ENCODE data around the gene CEBPA.
"Not testable (repeated sequence)": the region's sequence is repeated elsewhere in the genome, so short reads cannot be mapped to it uniquely, and the experiment has no call there.

CEBPA gene

GRCh38 chr19:33300009-33300893 is 2.1 kb downstream of the CEBPA start:
- no peak for DNase-seq

GRCh38 chr19:33299051-33299688 is 3.2 kb downstream of the CEBPA start:
- DNase-seq = no peak

DNA sequence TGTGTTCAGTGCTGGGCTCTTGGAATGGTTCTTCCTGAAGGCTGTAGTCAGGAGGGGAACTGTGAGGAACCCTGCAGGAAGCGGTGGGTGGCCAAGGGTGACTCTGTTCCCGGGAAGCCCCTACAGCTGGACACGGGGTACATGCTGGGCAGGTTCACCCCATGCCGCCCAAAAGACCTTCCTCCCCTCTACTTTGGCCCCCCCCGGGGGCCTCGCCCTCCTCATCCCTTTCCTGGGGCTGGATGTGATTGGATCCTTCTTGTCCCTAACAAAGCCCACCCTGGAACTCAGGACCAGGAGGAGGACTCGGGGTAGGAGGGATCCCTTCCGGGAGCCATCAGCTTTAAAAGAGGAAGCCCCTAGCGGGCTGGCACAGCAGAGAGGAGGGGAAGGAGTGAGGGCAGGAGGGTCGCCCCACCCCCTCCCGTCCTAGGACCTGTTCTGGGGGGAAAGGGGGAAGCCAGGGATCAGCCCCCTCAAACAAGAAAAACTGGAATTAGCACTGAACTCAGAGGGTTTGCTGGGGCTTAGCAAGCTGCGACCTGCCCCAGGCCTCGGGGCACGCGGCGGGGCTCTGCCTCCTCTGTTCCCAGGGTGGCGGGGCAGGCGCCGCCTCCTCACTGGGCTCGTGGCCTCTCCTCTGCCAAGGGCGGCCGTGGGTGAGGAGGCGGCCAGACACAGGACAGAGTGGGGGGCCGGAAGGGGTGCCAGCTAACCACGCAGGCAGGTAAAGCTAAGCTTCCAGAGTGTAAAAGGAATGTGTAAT is 4.0 kb downstream of the CEBPA start:
- no peak for DNase-seq

DNA sequence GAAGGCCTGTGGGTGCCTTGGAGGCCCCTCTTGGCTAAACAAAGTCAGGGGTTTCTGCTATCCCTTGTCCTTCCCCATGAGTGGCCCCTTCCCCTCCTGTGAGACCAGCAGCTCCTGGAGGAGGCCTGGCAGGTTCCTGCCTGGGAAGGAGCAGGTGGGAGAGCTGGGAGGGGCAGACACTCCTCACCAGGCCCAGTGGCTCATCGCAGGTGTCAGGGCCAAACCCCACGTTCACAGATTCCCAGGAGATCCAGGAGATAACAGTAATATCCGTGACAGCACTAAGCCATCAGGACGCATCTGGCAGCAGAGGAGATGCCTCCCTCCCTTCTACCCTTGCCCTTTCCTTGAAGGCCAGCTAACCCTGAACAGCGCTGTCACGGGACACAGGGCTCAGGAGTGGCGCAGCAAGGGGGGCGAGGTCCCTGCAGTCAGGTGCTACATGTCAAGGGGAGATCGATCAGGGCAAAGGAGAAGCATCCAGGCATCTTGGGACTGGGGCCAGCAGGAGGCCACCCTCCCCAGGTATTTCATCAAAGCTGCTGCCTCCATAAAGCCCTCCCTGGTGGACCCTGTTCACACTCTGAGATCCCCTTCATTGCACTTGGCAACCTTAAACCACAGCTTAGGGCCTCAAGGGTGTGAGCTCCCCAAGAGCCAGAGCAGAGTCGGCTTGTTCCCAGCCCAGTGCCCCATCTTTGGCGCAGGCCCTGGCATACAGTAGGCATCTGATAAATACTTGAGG is 4.8 kb downstream of the CEBPA start:
- no peak for DNase-seq

DNA sequence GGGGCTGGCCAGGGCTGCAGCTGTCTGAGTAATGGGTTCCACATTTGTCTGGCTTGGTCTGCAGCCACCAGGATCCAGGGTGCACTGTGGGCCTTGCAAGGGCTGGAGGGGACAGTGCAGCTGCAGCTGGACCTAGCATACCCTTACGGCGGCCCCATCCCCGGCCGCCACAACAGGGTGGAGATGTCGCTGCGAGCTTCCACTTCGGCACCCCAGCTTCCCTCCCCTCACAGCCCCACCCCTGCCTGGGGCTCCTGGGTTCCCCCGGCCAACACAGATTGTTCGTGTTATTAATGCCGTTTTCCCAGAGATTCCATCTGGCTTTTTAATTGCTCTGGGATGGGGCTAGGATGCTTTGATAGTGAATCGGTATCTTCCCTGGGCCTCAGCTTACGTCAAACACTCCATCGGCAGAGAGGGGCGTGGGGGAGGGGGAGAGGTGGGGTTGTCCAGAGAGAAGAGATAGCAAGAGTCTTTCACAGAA is 5.8 kb downstream of the CEBPA start:
- DNase-seq = no peak

DNA sequence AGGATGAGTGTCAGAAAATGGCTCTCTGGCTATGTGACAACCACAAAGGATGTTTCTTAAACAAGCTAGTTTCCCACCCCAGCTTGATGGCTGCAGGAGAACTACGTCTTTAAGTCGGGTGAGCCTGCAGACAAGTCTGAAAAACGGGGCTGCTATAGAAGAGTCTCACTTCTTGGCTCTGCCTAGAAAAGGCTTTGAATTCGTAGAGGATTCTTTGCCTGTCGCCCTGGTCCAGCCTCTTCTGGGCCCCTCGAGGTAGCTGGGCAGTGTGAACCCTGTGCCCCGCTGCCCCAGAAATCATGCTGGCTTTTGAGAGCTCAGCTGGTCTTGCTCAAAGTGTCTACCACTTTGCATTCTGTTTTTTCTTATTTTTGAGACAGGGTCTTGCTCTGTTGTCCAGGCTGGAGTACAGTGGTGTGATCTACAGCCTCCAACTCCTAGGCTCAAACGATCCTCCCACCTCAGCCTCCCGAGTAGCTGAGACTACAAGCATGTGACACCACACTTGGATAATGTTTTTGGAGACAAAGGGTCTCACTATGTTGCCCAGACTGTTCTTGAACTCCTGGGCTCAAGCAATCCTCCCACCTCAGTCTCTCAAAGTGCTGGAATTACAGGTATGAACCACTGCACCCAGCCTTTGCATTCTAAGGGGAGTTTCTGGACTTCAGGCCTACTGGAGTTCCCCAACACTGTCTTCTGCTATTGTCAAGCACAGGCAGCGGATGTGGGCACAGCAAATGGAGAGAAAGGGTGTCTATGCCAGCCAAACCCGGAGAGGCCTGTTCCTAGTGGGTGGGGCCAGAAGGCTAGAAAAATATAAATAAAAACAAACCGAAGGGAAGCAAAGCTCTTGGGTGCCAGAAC is 6.5 kb downstream of the CEBPA start:
- no peak for DNase-seq

- not testable (repeated sequence) for DNase-seq
Observed at GRCh38 chr19:33295046-33295445, 7.3 kb downstream of the CEBPA start.

GRCh38 chr19:33294058-33294798 is 8.1 kb downstream of the CEBPA start:
- DNase-seq = no peak

- no peak for DNase-seq
Observed at GRCh38 chr19:33293255-33294057, 8.9 kb downstream of the CEBPA start.

DNA sequence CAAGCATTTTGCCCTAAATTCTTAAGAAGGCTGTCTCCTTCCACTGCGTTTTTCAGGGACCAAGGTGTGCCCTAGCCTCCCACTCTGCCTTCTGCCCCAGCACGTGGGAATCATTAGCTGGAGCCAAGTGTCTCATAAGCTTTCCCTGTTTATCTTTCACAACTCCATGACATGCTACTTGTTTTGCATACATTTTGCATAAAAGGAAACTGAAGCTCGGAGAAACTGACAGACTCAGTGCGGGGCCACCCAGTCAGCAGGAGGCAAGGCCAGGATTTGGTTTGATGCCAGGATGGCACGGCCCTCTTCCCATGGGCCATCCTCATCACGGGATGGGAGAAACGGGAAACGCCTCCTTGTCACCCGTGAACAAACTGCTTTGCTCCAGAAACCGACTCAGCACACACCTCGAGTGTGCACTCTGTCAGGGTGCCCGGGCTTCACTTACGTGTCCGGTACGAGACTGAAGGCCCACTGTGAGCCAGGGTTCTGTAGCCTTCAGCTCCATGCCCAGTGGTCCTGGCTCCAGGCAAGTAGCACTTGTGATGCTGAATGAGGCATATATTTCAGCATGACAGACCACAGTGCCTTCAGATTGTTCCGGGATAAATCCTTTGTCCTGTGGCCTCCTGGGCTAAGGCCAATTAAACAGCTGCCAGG is 9.6 kb downstream of the CEBPA start:
- DNase-seq = no peak

DNA sequence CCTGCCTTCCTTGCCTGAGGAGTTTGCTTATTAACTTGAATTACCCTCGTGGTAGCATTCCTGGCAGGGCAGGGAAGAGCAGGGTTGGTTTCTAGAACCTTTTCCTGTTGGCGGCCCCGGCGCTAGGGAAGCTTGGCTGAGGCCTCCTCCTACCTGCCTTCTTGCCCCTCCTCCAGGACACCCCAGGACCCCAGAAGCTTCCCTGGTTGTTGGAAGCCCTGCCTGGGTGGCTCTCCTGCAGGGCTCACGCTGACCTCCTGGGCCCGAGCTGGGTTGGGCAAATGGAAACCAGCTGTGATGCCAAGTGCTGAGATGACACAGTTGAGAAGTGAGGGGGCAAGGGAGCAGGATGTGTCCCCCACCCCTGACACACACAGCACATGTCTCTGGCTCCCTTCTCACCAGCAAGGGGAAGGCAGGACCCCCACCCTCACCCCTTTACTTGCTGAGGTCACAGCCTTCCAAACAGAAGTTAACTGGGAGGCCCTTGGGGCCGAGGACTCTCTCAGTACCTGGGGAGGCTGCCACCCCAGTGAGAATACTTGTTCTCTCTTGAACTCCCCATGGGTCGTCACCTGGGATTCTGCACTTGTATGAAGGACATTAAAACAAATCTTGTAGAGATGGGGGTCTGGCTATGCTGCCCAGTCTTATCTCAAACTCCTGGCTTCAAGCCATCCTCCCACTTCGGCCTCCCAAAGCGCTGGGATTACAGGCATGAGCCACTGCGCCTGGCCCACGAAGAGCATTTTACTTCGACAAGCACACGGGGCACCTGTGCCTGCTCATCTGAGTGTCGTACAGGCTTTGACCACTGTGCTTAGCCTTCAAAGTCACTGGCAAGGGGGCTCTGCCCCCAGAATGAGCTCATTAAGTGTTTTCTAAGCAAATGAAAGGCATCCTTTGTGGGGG is 10.5 kb downstream of the CEBPA start:
- DNase-seq = no peak

DNA sequence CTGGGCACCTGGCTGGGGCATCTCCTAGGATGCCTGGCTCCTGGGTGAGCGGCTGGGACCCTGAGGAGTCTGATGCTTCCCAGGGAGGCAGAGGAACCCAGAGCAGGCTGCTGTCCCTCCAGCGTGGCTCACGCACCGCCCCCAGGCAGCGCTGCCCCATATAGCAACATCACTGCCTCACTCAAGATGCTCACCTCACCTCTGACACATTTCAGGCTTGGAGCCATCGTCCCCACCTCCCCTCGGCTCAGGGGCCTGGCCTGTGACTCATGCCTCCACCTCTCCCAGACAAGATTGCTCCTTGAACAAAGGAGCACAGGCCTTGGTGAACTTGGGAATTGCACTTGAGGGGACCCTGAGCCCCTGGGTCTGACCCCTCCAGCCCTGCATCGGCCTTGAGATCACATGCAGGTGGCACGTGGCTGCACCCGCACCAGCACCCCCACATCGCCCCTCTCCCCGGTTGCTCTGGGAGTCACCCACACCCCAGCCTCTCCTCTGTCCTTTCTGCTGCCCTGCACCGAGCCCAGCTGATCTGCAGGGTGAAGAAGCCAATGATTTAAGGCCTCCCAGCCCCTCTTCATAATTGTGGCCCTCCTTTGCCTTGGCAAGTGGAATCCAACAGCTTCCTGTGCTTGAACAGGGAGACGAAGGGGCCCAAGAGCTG is 11.2 kb downstream of the CEBPA start:
- no peak for DNase-seq

DNA sequence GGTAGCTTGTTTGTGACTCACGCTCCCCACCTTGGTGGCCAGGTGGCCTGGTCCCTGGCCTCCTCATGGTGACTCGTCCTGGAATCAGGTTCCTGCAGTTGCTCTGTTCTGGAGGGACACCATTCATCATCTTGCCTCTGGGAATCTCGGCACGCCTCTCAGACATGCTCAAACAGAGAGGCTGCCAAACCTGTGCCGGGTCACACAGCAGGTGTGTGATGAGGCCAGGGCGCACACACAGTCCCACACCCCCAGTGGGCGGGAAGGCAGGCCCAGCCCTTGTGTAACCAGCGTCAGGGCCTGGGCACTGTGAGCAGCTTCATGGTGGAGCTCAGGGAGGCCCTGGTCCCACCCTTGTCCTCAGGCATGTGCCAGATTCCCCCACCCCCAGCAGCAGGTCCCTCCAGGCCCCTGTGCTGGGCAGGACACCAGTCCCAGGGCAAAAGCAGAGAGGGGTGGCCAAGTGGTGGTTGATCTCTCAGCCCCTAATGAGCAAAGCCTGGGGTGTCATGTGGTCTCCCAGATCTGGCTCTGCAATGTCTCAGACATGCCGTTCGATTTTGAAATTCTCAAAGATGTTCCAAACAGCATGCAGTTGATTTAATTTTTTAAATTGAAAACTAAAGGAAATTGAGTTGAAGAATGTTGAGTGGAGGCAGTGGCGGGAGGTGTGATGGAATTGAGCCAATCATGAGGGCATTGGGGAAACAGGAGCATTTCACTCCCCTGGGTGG is 12.1 kb downstream of the CEBPA start:
- DNase-seq = no peak

- DNase-seq = no peak
Observed at GRCh38 chr19:33289261-33289660, 13.1 kb downstream of the CEBPA start.

DNA sequence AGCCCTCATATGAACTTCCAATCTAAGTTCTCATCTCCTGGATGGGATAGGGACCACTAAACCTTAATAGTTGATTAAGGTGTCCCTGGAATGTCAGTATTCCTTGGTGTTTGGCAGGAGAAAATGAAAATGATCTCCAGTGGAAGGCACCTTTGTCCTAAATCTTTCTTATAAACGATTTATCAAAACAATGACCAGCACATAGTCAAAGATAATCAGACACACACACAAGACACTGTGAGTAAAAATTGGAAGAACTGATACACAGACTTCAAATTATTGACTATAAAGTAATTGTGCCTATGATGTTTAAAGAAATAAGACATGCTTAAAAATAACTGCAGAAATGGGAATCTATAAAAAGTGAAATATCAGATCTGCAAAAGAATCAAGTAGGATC is 13.7 kb downstream of the CEBPA start:
- DNase-seq = no peak

- no peak for DNase-seq
Observed at GRCh38 chr19:33287927-33288326, 14.4 kb downstream of the CEBPA start.

- no peak for DNase-seq
Observed at GRCh38 chr19:33287438-33287837, 14.9 kb downstream of the CEBPA start.

All from stimulated activated CD4-positive, alpha-beta T cell treated with anti-CD3 and anti-CD28 coated beads, Interleukin-1b, Interleukin-23, amount 100 ng/mL, for 48 hours (primary cell).